A549 (cell line): ENCODE data around the gene MRPL20. TPM values are rescaled to one million over a fixed set of nuclear protein-coding genes. Genes with fewer than 3 reads are reported as not detected.
"Not testable (repeated sequence)": the region's sequence is repeated elsewhere in the genome, so short reads cannot be mapped to it uniquely, and the experiment has no call there.

Experiments
- ATAC-seq, 2 experiments: fragments of 200-7000 bp in 1 of 2; fragments of >200 bp in 1 of 2; cut with Nextera tagmentation in 1 of 2; cut with Tn5 transposase in 1 of 2; 3 replicates each; pipeline versions ENCODE4 v1.8.0 to v1.9.1; 2018 to 2020; ENCODE audit warnings: mild to moderate bottlenecking in 1 of 2, moderate library complexity in 1 of 2
- CTCF ChIA-PET: fragments of 300-600 bp; sonication (Branson Sonifier 250); formaldehyde crosslinking; extraction: SDS; loops from one replicate; lab custom pipeline; 2021; ENCODE audit warnings: antibody characterized with exemption, inconsistent platforms; lab: Yijun Ruan, JAX
- POLR2A ChIA-PET: fragments of 350-600 bp; formaldehyde crosslinking; extraction: SDS; loops from one replicate; lab custom pipeline; 2021; ENCODE audit warnings: antibody characterized with exemption, inconsistent platforms; lab: Yijun Ruan, JAX
- DNase-seq, 2 experiments: peaks; one replicate each; pipeline versions ENCODE4 v3.0.0 to v3.0.0-alpha.2; 2011 to 2016; ENCODE audit warnings: low read depth in 1 of 2, low spot score in 1 of 2
- FAIRE-seq: peaks from 2 replicates; lab custom pipeline; 2011; peaks lifted over from hg19 to GRCh38; lab: Jason Lieb, UNC
- H3K27ac ChIP-seq, 2 experiments: fragments of >200 bp; sonication (Bioruptor Twin); formaldehyde crosslinking; 3 replicates each; pipeline ENCODE4 v1.5.1; 2016 to 2017
- H3K4me1 ChIP-seq: fragments of >200 bp; sonication (Bioruptor Twin); formaldehyde crosslinking; 3 replicates; pipeline ENCODE4 v1.6.1; 2016
- H3K4me2 ChIP-seq: fragments of >200 bp; sonication (Bioruptor Twin); formaldehyde crosslinking; 3 replicates; pipeline ENCODE4 v1.6.1; 2016
- H3K4me3 ChIP-seq: fragments of >200 bp; sonication (Bioruptor Twin); formaldehyde crosslinking; 3 replicates; pipeline ENCODE4 v1.5.1; 2016
- H3K9me3 ChIP-seq: fragments of >200 bp; sonication (Bioruptor Twin); formaldehyde crosslinking; 3 replicates; pipeline ENCODE4 v1.6.1; 2016
- CHD4 ChIP-seq: fragments of 200-600 bp; sonication (generic); IDR thresholded peaks from 2 replicates; pipeline ENCODE4 v1.6.1; 2016; ENCODE audit warnings: antibody characterized with exemption, mild to moderate bottlenecking, borderline replicate concordance
- FOSB ChIP-seq: fragments of 250-450 bp; sonication (Bioruptor Pico); IDR thresholded peaks from 2 replicates; pipeline ENCODE4 v1.5.0; 2020; ENCODE audit warnings: mild to moderate bottlenecking, moderate library complexity
- HDAC2 ChIP-seq: fragments of 200-600 bp; sonication (generic); IDR thresholded peaks from 2 replicates; pipeline ENCODE4 v1.6.1; 2016
- HOXA7 ChIP-seq: fragments of 250-450 bp; sonication (Bioruptor Pico); IDR thresholded peaks from 2 replicates; pipeline ENCODE4 v1.5.0; 2020; ENCODE audit warnings: mild to moderate bottlenecking, moderate library complexity
- HOXB5 ChIP-seq: fragments of 250-450 bp; sonication (Bioruptor Pico); IDR thresholded peaks from 2 replicates; pipeline ENCODE4 v1.5.0; 2020; ENCODE audit warnings: mild to moderate bottlenecking, moderate library complexity
- MAFK ChIP-seq: fragments of 450-650 bp; IDR thresholded peaks from 2 replicates; pipeline ENCODE4 v1.6.1; 2014; ENCODE audit not compliant: partially characterized antibody
- NPAS2 ChIP-seq: fragments of 250-450 bp; sonication (Bioruptor Pico); IDR thresholded peaks from 2 replicates; pipeline ENCODE4 v1.8.0; 2022; ENCODE audit warnings: mild to moderate bottlenecking, moderate library complexity, borderline replicate concordance
- PBX3 ChIP-seq: IDR thresholded peaks from 2 replicates; pipeline ENCODE4 v1.6.1; 2012
- PHF8 ChIP-seq: fragments of 200-600 bp; sonication (generic); IDR thresholded peaks from 2 replicates; pipeline ENCODE4 v1.6.1; 2016; ENCODE audit warnings: low read depth, mild to moderate bottlenecking, antibody characterized with exemption, moderate library complexity, borderline replicate concordance
- SMC3 ChIP-seq: fragments of >200 bp; sonication (Bioruptor Twin); formaldehyde crosslinking; IDR thresholded peaks from 3 replicates; pipeline ENCODE4 v1.6.1; 2018; ENCODE audit warnings: inconsistent platforms
- TFCP2L1 ChIP-seq: fragments of 250-450 bp; sonication (Bioruptor Pico); IDR thresholded peaks from 2 replicates; pipeline ENCODE4 v1.5.0; 2021; ENCODE audit warnings: mild to moderate bottlenecking
- ZC3H11A ChIP-seq: fragments of 450-650 bp; IDR thresholded peaks from 2 replicates; pipeline ENCODE4 v1.6.1; 2014; ENCODE audit warnings: antibody characterized with exemption, mild to moderate bottlenecking
- WGBS: methylation state at CpG from one replicate; pipeline ENCODE4 v1.1.6; 2017; ENCODE audit errors: missing lambda C conversion rate; 5-methylcytosine and 5-hydroxymethylcytosine counted together
- polyA plus RNA-seq, 4 experiments: library from polyadenylated mRNA; depleted of rRNA in 3 of 4; stranded (reverse); fragments of >200 nt; fragmentation: RNase III in 1 of 4; extraction: RNeasy Plus Mini Kit Qiagen cat#74134 plus additional on column Dnase treatment in 1 of 4; gene quantifications; 2 replicates in 3 of 4; 3 replicates in 1 of 4; pipeline ENCODE4 v1.2.3, GENCODE V29; 2011 to 2017

Gene MRPL20
- polyA plus RNA-seq, 2 of the 4 experiments (the other 2 are of a cell fraction): 158 to 163 TPM

GRCh38 chr1:1407636-1408318 lies 684 bp upstream of the MRPL20 start:
- ChIA-PET CTCF (interaction anchor here (0.5 to 3.8 kb wide), 4 partner anchors 34 to 496 kb away, joined by 3 to 21 read pairs (median 7); no protein-coding TSS in a partner anchor), POLR2A (interaction anchor here (0.6 to 2.3 kb wide), 6 partner anchors 9 to 416 kb away, joined by 3 to 12 read pairs (median 4); partner anchors contain the start of genes AURKAIP1 and CCNL2)
- FAIRE-seq (no peak), DNase-seq (peak in 1 of 2 experiments; percentile 42), ATAC-seq (peak; percentile 54 to 66)
- H3K4me1 ChIP-seq: peaks cover 22% of the 10 kb centered on the region
- peak overlapping the region; percentile 69 for H3K4me3 ChIP-seq
- TF ChIP-seq ZC3H11A (no peak), FOSB (CRISPR knock-in tag) (no peak), HOXA7 (CRISPR knock-in tag) (no peak), TFCP2L1 (no peak), PHF8 (no peak), NPAS2 (CRISPR knock-in tag) (no peak), PBX3 (no peak), HDAC2 (no peak), HOXB5 (CRISPR knock-in tag) (no peak)
- H3K9me3 ChIP-seq: no peaks in the 10 kb centered on the region
- WGBS: 14% methylated on average over 36 of the region's 41 CpGs
- peak overlapping the region; percentile 88 to 100 for H3K27ac ChIP-seq
- H3K4me2 ChIP-seq: peak overlapping the region; percentile 93

- POLR2A ChIA-PET: interaction anchor here (1.6 to 2.3 kb wide), 2 partner anchors 31 to 98 kb away, joined by 4 to 12 read pairs; partner anchors contain the start of gene AURKAIP1
- CTCF ChIA-PET: interaction anchor here (1.4 to 3.8 kb wide), 3 partner anchors 35 to 101 kb away, joined by 3 to 21 read pairs (median 11); no protein-coding TSS in a partner anchor
- 63% methylated on average over 28 of the region's 43 CpGs for WGBS
Observed at GRCh38 chr1:1406101-1406820, 832 bp downstream of the MRPL20 start.

DNA sequence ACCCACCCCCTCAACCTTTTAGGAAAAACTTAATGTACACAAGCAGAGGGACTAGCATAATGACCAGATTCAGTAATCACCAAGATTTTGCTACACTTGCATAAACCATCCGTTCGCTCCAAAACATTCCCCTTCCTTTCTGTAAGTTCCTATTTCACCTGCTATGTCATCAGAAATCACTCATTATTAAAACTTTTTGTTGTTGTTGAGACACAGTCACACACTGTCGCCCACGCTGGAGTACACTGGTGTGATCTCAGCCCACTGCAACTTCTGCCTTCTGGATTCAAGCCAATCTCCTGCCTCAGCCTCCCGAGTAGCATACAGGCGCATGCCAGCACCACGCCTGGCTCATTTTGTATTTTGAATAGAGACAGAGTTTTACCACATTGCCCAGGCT lies 3.4 kb downstream of the MRPL20 start:
- no peak for ATAC-seq
- no peak overlapping the region for H3K4me3 ChIP-seq
- peaks cover 36% of the 10 kb centered on the region for H3K4me1 ChIP-seq

More at GRCh38 chr1:1406101-1406820, 832 bp downstream of the MRPL20 start:
- H3K4me2 ChIP-seq: peak overlapping the region; percentile 85
- peak in 1 of 2 experiments; percentile 5; a peak in 3 of 6 replicates for ATAC-seq
- no peak for TF ChIP-seq SMC3
- peaks cover 32% of the 10 kb centered on the region for H3K4me1 ChIP-seq
- H3K27ac ChIP-seq: peak overlapping the region; percentile 88 to 100
- DNase-seq: no peak
- peak overlapping the region; percentile 69 for H3K4me3 ChIP-seq
- FAIRE-seq: no peak
- no peaks in the 10 kb centered on the region for H3K9me3 ChIP-seq

GRCh38 chr1:1402901-1403392 lies 4.1 kb downstream of the MRPL20 start:
- ATAC-seq, H3K27ac ChIP-seq, H3K4me3 ChIP-seq, DNase-seq, H3K9me3 ChIP-seq, H3K4me2 ChIP-seq, FAIRE-seq: not testable (repeated sequence)
- ChIA-PET CTCF (interaction anchor here (0.9 to 2.3 kb wide), 5 partner anchors 11 to 102 kb away, joined by 3 to 13 read pairs (median 5); no protein-coding TSS in a partner anchor), POLR2A (interaction anchor here (0.9 kb wide), 1 partner anchor 988 kb away, joined by 3 read pairs; the partner anchor contains the start of genes MORN1 and RER1)
- peaks cover 31% of the 10 kb centered on the region for H3K4me1 ChIP-seq
- 95% methylated on average over 9 of the region's 9 CpGs for WGBS

More for the DNA sequence above, 3.4 kb downstream of the MRPL20 start:
- 91% methylated on average over 7 of the region's 7 CpGs for WGBS
- DNase-seq: no peak
- CTCF ChIA-PET: interaction anchor here (0.6 kb wide), 1 partner anchor 782 kb away, joined by 3 read pairs; no protein-coding TSS in a partner anchor
- H3K9me3 ChIP-seq: no peaks in the 10 kb centered on the region
- TF ChIP-seq CHD4 (no peak), MAFK (peak; percentile 29)
- TF ChIP-seq, all 56 proteins: peak for 1
- POLR2A ChIA-PET: no interaction called here
- no peak overlapping the region for H3K4me2 ChIP-seq
- no peak for FAIRE-seq
- no peak overlapping the region for H3K27ac ChIP-seq
